Upper lobe of left lung (tissue), 4 donors: ENCODE data around the gene DHRS1.

ENCODE experiments used
- EP300 ChIP-seq, 4 donors: sonication (generic); formaldehyde crosslinking; IDR thresholded peaks; one replicate each; pipeline ENCODE4 v1.5.1; 2017; ENCODE audit warnings: antibody characterized with exemption in 4 of 4, control low read depth in 2 of 4
- POLR2A ChIP-seq, 4 donors: fragments of 450-650 bp; IDR thresholded peaks; one replicate each; pipeline ENCODE4 v1.5.1; 2016 to 2017; ENCODE audit warnings: antibody characterized with exemption in 4 of 4, mild to moderate bottlenecking in 2 of 4
- POLR2AphosphoS5 ChIP-seq, 2 donors: sonication (generic); formaldehyde crosslinking; IDR thresholded peaks; one replicate each; pipeline ENCODE4 v1.5.1; 2017; ENCODE audit warnings: antibody characterized with exemption in 2 of 2
- TF ChIP-seq, protein P1 (sequence below), 6 experiments: fragments of 450-650 bp in 4 of 6; fragments of 200-600 bp in 2 of 6; sonication (generic) in 2 of 6; IDR thresholded peaks; one replicate each; pipeline ENCODE4 v1.5.1; 2016 to 2019; ENCODE audit warnings: antibody characterized with exemption in 6 of 6

DNA sequence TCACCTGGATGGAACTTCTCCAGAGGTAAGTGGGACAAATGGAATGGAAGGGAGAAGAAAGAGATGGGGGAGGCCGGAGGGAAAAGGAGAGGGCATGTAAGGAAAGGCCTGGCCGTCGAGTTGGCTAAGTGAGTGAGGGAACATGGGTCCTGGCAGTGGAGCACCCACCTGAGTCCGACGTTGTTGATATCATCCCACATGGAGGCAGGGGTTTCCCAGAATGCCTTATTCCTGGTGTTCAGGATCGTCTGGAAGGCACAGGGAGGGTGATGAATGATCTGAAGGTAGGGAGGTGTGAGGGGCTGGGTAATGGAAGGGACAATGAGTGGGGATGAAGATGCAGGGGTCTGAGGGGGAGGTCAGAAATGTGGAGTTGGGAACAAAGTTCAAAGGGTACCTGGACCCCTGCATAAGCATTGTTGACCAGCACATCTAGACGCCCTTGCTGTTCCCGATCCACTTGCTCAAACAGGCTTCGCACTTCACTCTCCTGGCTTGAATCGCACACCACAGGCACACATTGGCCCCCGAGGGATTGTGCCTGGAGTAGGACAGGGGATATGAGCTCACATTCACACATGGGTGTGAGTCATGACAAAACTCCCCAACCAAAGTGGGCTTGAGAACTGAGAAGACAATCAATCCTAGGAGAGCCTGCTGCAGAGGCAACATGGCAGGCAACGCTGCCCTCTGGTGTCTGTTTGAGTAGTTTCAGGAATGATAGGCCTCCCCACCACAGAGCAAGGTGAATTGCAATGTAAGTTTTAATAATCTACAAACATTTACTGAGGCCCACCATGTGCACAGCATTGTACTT lies 3.0 kb downstream of the DHRS1 start:
- TF ChIP-seq, protein P1, sequence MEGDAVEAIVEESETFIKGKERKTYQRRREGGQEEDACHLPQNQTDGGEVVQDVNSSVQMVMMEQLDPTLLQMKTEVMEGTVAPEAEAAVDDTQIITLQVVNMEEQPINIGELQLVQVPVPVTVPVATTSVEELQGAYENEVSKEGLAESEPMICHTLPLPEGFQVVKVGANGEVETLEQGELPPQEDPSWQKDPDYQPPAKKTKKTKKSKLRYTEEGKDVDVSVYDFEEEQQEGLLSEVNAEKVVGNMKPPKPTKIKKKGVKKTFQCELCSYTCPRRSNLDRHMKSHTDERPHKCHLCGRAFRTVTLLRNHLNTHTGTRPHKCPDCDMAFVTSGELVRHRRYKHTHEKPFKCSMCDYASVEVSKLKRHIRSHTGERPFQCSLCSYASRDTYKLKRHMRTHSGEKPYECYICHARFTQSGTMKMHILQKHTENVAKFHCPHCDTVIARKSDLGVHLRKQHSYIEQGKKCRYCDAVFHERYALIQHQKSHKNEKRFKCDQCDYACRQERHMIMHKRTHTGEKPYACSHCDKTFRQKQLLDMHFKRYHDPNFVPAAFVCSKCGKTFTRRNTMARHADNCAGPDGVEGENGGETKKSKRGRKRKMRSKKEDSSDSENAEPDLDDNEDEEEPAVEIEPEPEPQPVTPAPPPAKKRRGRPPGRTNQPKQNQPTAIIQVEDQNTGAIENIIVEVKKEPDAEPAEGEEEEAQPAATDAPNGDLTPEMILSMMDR (IDR thresholded peaks at IDR 0.05), result peak; percentile 53 to 81 (median 68)
- TF ChIP-seq EP300 (IDR thresholded peaks at IDR 0.05) (no peak), POLR2A (IDR thresholded peaks at IDR 0.05) (no peak), POLR2AphosphoS5 (IDR thresholded peaks at IDR 0.05) (peak; percentile 40 to 68)
